ENCODE results near the gene VEGFC.

Gene VEGFC

GRCh38 chr4:176671532-176671931 lies 121.2 kb downstream of the VEGFC start:
- DNase-seq: no peak

DNA sequence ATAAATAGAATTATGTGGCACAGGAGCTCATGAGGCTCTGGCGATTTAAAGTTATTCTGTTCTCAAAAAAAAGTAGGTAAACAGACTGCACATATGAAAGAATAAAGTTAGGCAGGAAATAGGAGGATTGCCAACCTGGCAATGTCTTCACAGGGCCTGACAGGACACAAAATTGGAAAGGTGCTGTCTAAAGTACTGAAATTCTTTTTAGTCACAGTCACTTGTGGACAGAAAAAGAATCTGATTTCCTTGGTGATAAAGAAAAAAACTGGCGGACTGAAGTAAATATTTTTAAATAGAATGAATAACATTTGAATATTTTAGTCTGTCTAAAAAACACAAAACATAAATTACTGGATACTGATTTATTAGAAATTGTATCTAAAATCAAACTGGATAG lies 124.4 kb downstream of the VEGFC start:
- no peak for DNase-seq

DNA sequence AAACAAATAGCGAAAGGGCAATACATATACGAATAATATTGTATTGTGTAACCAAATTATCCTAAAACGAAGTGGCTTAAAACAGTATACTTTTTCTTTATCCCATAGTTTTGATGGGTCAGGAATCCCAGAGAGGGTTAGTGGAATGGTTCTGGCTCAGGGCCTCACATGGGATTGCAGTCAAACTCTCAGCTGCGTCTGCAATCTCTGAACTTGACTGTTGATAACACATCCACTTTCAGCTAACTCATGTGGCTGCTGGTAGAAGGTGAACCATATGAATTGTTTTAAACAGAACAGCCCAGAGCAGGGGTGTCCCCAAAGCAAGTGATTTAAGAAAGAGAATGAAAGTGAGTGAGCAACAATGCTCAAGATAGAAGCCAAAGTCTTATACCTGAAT lies 127.8 kb downstream of the VEGFC start:
- no peak for DNase-seq

- DNase-seq: no peak
These were observed 132.2 kb downstream of the VEGFC start for GRCh38 chr4:176660561-176660960.

- DNase-seq: no peak
These were observed 136.6 kb downstream of the VEGFC start for GRCh38 chr4:176656108-176656507.

- DNase-seq: no peak
These were observed 138.0 kb downstream of the VEGFC start for GRCh38 chr4:176654565-176655216.

GRCh38 chr4:176653401-176654220 lies 139.1 kb downstream of the VEGFC start:
- DNase-seq: no peak

GRCh38 chr4:176646311-176646710 lies 146.4 kb downstream of the VEGFC start:
- no peak for DNase-seq

- DNase-seq: no peak
These were observed 147.3 kb downstream of the VEGFC start for GRCh38 chr4:176645246-176645960.

DNA sequence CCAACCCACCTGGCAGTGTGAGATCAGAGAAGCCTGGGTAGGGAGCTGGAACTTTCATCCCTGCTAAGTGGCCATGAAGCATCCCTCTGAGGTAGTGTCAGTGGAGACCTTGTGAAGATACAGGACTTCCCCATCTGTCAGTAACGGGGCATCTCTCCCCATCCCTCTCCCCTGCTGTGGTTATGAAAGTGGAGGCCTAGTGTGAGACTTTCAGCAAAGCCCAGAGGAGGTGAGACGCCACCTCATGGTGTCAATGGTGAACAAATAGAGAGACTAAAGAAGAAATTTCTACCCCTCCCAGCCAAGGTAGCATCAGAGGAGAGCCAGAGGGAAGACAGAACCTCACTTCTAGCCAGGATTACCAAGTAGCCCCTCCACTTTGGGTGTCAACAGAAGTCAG lies 150.2 kb downstream of the VEGFC start:
- no peak for DNase-seq

DNA sequence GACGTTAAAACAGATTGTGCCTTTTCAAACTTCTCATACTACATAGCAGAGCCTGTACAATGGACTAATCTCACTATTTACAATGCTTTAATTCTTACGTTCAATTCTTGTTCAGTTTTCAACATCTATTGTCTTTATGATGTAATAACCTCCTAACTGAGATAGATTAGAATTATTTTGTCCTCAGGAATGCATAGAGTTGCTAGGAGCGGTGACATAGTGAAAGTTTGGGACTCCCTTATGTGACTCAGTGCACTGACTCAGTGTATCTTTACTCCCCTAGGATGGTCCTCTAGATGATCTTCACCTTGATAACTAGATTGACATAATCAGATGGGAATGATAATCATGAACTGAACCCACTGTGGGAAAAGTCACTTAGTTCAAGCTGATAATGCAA lies 151.5 kb downstream of the VEGFC start:
- DNase-seq: no peak

DNA sequence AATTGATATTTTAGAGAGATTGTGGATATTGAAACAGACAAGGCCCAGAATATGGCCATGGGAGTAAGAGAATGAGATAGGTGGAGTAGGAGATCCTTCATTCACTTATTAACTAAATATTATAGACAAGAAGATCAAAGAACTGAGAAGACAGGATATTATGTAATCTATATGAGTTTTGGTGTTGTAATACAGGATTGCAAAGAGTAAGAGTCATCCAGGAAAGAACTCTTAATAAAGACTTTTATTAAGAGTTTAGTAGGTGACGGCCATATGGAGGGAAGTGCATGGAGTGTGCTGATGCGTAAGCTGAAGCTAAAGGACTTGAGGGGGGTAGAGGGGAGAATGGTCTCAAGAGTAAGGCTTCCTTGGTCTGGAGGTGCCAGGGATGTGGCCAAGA lies 153.7 kb downstream of the VEGFC start:
- DNase-seq: no peak

GRCh38 chr4:176636292-176636691 lies 156.4 kb downstream of the VEGFC start:
- no peak for DNase-seq

- DNase-seq: no peak
These were observed 157.1 kb downstream of the VEGFC start for GRCh38 chr4:176635372-176636261.
